Esophagus squamous epithelium (tissue), 4 donors: Measurements from ENCODE around the gene UBAC2.

Experiments used
- POLR2A ChIP-seq, 4 donors: fragments of 450-650 bp; IDR thresholded peaks; one replicate each; pipeline ENCODE4 v1.6.1; 2017; ENCODE audit warnings: antibody characterized with exemption in 4 of 4, mild to moderate bottlenecking in 4 of 4, moderate library complexity in 3 of 4
- TF ChIP-seq, protein P1 (sequence below), 6 experiments: fragments of 450-650 bp in 4 of 6; fragments of 200-600 bp in 2 of 6; sonication (generic) in 2 of 6; IDR thresholded peaks; one replicate each; pipeline ENCODE4 v1.5.1; 2016 to 2019; ENCODE audit warnings: antibody characterized with exemption in 6 of 6, mild to moderate bottlenecking in 4 of 6, moderate library complexity in 4 of 6

DNA sequence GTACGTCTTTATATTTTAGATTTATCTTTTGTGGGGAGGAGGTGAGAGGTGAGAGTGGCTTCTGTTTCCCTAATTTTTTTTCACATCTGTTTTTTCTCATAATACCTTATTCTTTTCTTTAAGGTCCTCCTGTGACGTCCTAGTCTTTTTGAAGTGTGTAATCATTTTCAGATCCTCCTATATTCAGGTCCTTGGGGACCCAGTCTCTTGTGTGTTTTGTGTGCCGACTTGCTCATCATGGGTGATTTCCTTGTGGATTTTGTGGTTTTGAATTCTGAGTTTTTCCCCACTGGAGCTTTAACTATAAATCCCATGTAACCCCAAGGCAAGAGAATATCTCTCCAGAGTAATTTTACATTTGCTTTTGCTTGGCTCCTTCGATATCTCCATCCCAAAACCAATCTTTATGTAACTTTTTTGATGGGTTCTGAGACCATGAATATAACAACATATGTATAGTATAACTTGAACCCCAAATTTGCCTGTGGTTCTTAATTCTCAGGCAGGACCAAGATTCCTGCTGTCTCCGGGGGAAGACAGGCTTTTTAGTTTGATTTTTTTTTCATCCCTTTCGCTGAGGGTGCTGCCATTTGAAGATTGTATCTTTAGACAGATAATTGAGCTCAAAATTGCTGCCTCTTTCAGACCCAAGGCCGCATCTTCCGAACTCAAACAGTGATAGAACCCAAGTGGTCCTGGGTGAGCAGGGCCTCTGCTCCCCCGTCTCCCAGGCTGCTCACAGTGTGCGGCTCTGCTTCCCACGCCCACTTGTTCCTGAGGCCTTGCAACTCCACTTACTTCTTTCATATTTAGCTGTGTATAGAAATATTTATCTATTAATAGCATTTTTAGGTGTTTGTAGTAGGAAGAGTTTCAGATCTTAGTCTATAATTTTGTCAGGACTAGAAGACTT is 165.7 kb downstream of the UBAC2 start:
- TF ChIP-seq, protein P1, sequence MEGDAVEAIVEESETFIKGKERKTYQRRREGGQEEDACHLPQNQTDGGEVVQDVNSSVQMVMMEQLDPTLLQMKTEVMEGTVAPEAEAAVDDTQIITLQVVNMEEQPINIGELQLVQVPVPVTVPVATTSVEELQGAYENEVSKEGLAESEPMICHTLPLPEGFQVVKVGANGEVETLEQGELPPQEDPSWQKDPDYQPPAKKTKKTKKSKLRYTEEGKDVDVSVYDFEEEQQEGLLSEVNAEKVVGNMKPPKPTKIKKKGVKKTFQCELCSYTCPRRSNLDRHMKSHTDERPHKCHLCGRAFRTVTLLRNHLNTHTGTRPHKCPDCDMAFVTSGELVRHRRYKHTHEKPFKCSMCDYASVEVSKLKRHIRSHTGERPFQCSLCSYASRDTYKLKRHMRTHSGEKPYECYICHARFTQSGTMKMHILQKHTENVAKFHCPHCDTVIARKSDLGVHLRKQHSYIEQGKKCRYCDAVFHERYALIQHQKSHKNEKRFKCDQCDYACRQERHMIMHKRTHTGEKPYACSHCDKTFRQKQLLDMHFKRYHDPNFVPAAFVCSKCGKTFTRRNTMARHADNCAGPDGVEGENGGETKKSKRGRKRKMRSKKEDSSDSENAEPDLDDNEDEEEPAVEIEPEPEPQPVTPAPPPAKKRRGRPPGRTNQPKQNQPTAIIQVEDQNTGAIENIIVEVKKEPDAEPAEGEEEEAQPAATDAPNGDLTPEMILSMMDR (IDR thresholded peaks at IDR 0.05) = no peak
- TF ChIP-seq POLR2A (IDR thresholded peaks at IDR 0.05) = no peak
